DOHH2 (cell line): Measurements from ENCODE around the gene ACP3.

Experiments
- H3F3A ChIP-seq: fragments of 200-600 bp; sonication (generic), shearing (Covaris generic); 2 replicates; pipeline ENCODE4 v1.6.0; 2016; ENCODE audit warnings: antibody characterized with exemption, mild to moderate bottlenecking; ENCODE audit not compliant: control insufficient read depth, insufficient read depth
- H3K27ac ChIP-seq: fragments of 200-600 bp; sonication (generic); 2 replicates; pipeline ENCODE4 v1.5.1; 2014; ENCODE audit warnings: low read depth, mild to moderate bottlenecking, low read length, moderate library complexity
- H3K27me3 ChIP-seq: fragments of 200-600 bp; sonication (generic); 2 replicates; pipeline ENCODE4 v1.6.1; 2014; ENCODE audit warnings: mild to moderate bottlenecking, low read length, mixed read lengths; ENCODE audit not compliant: control insufficient read depth
- H3K36me3 ChIP-seq: fragments of 200-600 bp; sonication (generic); 2 replicates; pipeline ENCODE4 v1.6.1; 2014; ENCODE audit warnings: mild to moderate bottlenecking, low read length, moderate library complexity, mixed read lengths; ENCODE audit not compliant: control insufficient read depth
- H3K4me1 ChIP-seq: fragments of 200-600 bp; sonication (generic); 2 replicates; pipeline ENCODE4 v1.6.1; 2014; ENCODE audit warnings: mild to moderate bottlenecking, low read length, mixed read lengths; ENCODE audit not compliant: control insufficient read depth
- H3K4me2 ChIP-seq: fragments of 200-600 bp; sonication (generic); 2 replicates; pipeline ENCODE4 v1.6.0; 2014; ENCODE audit warnings: mild to moderate bottlenecking, low read length, moderate library complexity
- H3K4me3 ChIP-seq: fragments of 200-600 bp; sonication (generic); 2 replicates; pipeline ENCODE4 v1.5.1; 2014; ENCODE audit warnings: mild to moderate bottlenecking, low read length, mixed read lengths
- H3K79me2 ChIP-seq: fragments of 200-600 bp; sonication (generic); 2 replicates; pipeline ENCODE4 v1.6.1; 2014; ENCODE audit warnings: mild to moderate bottlenecking, low read length, mixed read lengths; ENCODE audit not compliant: control insufficient read depth
- H3K9me2 ChIP-seq: fragments of 200-600 bp; sonication (generic); replicated peaks from 2 replicates; pipeline ENCODE4 v1.6.1; 2014; ENCODE audit warnings: mild to moderate bottlenecking, low read length, mixed read lengths; ENCODE audit not compliant: control insufficient read depth
- H3K9me3 ChIP-seq: fragments of 200-600 bp; sonication (generic); 2 replicates; pipeline ENCODE4 v1.6.1; 2014; ENCODE audit warnings: antibody characterized with exemption, low read length, mixed read lengths; ENCODE audit not compliant: control insufficient read depth, insufficient read depth
- H4K20me1 ChIP-seq: fragments of 200-600 bp; sonication (generic); 2 replicates; pipeline ENCODE4 v1.6.0; 2014; ENCODE audit warnings: low read depth, mild to moderate bottlenecking, antibody characterized with exemption, low read length, moderate library complexity; ENCODE audit not compliant: control insufficient read depth, insufficient read depth
- CTCF ChIP-seq: fragments of 200-600 bp; sonication (generic); IDR thresholded peaks from one replicate; pipeline ENCODE4 v1.5.1; 2014; ENCODE audit warnings: antibody characterized with exemption, mild to moderate bottlenecking, low read depth, low read length; ENCODE audit not compliant: poor library complexity, severe bottlenecking
- EZH2phosphoT487 ChIP-seq: fragments of 200-600 bp; sonication (generic); IDR thresholded peaks from 2 replicates; pipeline ENCODE4 v1.6.1; 2017; ENCODE audit warnings: borderline replicate concordance, mild to moderate bottlenecking, antibody characterized with exemption, low read length, moderate library complexity, mixed read lengths

ACP3 gene

GRCh38 chr3:132311316-132311715 is 5.9 kb upstream of the ACP3 start:
- no peak overlapping the region for H3K27ac ChIP-seq
- no peak overlapping the region for H3K4me2 ChIP-seq
- H3K36me3 ChIP-seq, result no peaks in the 10 kb centered on the region
- no peaks in the 10 kb centered on the region for H3K9me3 ChIP-seq
- TF ChIP-seq EZH2phosphoT487 (no peak), CTCF (no peak)
- H3K27me3 ChIP-seq, result no peaks in the 10 kb centered on the region
- no peaks in the 10 kb centered on the region for H3F3A ChIP-seq
- no peaks in the 10 kb centered on the region for H3K4me1 ChIP-seq
- no peaks in the 10 kb centered on the region for H3K9me2 ChIP-seq
- H3K79me2 ChIP-seq, result no peaks in the 10 kb centered on the region
- H4K20me1 ChIP-seq, result no peaks in the 10 kb centered on the region
- no peak overlapping the region for H3K4me3 ChIP-seq

GRCh38 chr3:132311841-132312240 is 5.4 kb upstream of the ACP3 start:
- Histone ChIP-seq H3F3A (no peaks in the 10 kb centered on the region), H3K4me1 (peaks cover 4% of the 10 kb centered on the region), H3K27me3 (no peaks in the 10 kb centered on the region), H3K4me3 (no peak overlapping the region), H3K9me3 (no peaks in the 10 kb centered on the region), H3K4me2 (no peak overlapping the region), H3K27ac (no peak overlapping the region), H3K9me2 (no peaks in the 10 kb centered on the region), H3K36me3 (no peaks in the 10 kb centered on the region), H4K20me1 (no peaks in the 10 kb centered on the region), H3K79me2 (no peaks in the 10 kb centered on the region)
- no peak for TF ChIP-seq EZH2phosphoT487
- no peak for TF ChIP-seq CTCF

GRCh38 chr3:132315851-132316250 is 1.4 kb upstream of the ACP3 start:
- Histone ChIP-seq H3K9me3 (no peaks in the 10 kb centered on the region), H3K9me2 (no peaks in the 10 kb centered on the region), H3K36me3 (no peaks in the 10 kb centered on the region), H3K4me3 (no peak overlapping the region), H3K4me1 (peaks cover 26% of the 10 kb centered on the region), H3K79me2 (no peaks in the 10 kb centered on the region; the same call in 1 of the 2 replicates), H3F3A (no peaks in the 10 kb centered on the region), H3K4me2 (no peak overlapping the region), H3K27ac (no peak overlapping the region), H4K20me1 (no peaks in the 10 kb centered on the region), H3K27me3 (no peaks in the 10 kb centered on the region)
- TF ChIP-seq CTCF (no peak), EZH2phosphoT487 (no peak)

GRCh38 chr3:132318451-132318850 is 1.2 kb downstream of the ACP3 start:
- TF ChIP-seq CTCF (no peak), EZH2phosphoT487 (no peak)
- Histone ChIP-seq H3K9me2 (no peaks in the 10 kb centered on the region), H3K36me3 (no peaks in the 10 kb centered on the region), H3K79me2 (no peaks in the 10 kb centered on the region; the same call in 1 of the 2 replicates), H3K27ac (no peak overlapping the region), H3K4me1 (peaks cover 26% of the 10 kb centered on the region), H3K27me3 (no peaks in the 10 kb centered on the region), H3K9me3 (no peaks in the 10 kb centered on the region), H3K4me2 (peak overlapping the region; percentile 83), H3F3A (no peaks in the 10 kb centered on the region), H4K20me1 (no peaks in the 10 kb centered on the region), H3K4me3 (peak overlapping the region; percentile 72)
